CD4-positive, CD25-positive, alpha-beta regulatory T cell (primary cell): ENCODE data around the gene CELSR1. TPM values are rescaled to one million over a fixed set of nuclear protein-coding genes. Genes with fewer than 3 reads are reported as not detected.
A peak's percentile ranks its signal among the peaks of the same experiment; 100 is the strongest.

ENCODE experiments used
- ATAC-seq, 2 donors: fragments of 150-1000 bp; cut with Tn5 transposase; one replicate each; pipeline ENCODE4 v1.10.0; 2021; ENCODE audit warnings: low read depth in 2 of 2, moderate number of reproducible peaks in 2 of 2, moderate library complexity in 1 of 2
- DNase-seq, 3 donors: peaks; one replicate each; pipeline versions ENCODE4 v3.0.0 to v3.0.0-alpha.2; 2012 to 2022; ENCODE audit warnings: mixed read lengths in 1 of 3
- H3K27ac ChIP-seq: one replicate; pipeline ENCODE4 v1.7.0; 2013; ENCODE audit warnings: mild to moderate bottlenecking, low read length; ENCODE audit not compliant: insufficient read depth, poor library complexity, severe bottlenecking
- H3K27me3 ChIP-seq: one replicate; pipeline ENCODE4 v1.7.0; 2013; ENCODE audit warnings: low read length; ENCODE audit not compliant: control insufficient read depth, insufficient read depth
- H3K36me3 ChIP-seq: one replicate; pipeline ENCODE4 v1.7.0; 2013; ENCODE audit warnings: mild to moderate bottlenecking, low read length, moderate library complexity; ENCODE audit not compliant: control insufficient read depth, insufficient read depth
- H3K4me1 ChIP-seq: 2 replicates; pipeline ENCODE4 v1.7.0; 2013; ENCODE audit warnings: mild to moderate bottlenecking, low read length; ENCODE audit not compliant: insufficient read depth, control insufficient read depth, poor library complexity, severe bottlenecking
- H3K4me3 ChIP-seq: one replicate; pipeline ENCODE4 v1.7.0; 2013; ENCODE audit warnings: low read depth, mild to moderate bottlenecking, low read length, moderate library complexity
- H3K9me3 ChIP-seq, 2 experiments: 1 replicate in 1 of 2; 2 replicates in 1 of 2; pipeline ENCODE4 v1.7.0; 2013; ENCODE audit warnings: low read length in 2 of 2, mild to moderate bottlenecking in 1 of 2, moderate library complexity in 1 of 2; ENCODE audit not compliant: control insufficient read depth in 2 of 2
- H3K27ac Mint-ChIP-seq, 3 donors: one replicate each; pipeline ENCODE4 v1.8.0; 2020 to 2022; ENCODE audit warnings: mild to moderate bottlenecking in 3 of 3, mixed read lengths in 3 of 3, moderate library complexity in 2 of 3
- H3K27me3 Mint-ChIP-seq: one replicate; pipeline ENCODE4 v1.8.0; 2022; ENCODE audit warnings: mild to moderate bottlenecking, mixed read lengths
- H3K36me3 Mint-ChIP-seq: one replicate; pipeline ENCODE4 v1.8.0; 2020; ENCODE audit warnings: mixed read lengths
- H3K4me1 Mint-ChIP-seq, 4 donors: one replicate each; pipeline ENCODE4 v1.8.0; 2020 to 2022; ENCODE audit warnings: mixed read lengths in 4 of 4, mild to moderate bottlenecking in 1 of 4
- H3K4me3 Mint-ChIP-seq, 4 donors: one replicate each; pipeline ENCODE4 v1.8.0; 2020 to 2022; ENCODE audit warnings: mild to moderate bottlenecking in 4 of 4, mixed read lengths in 4 of 4, moderate library complexity in 3 of 4
- H3K9me3 Mint-ChIP-seq, 7 donors: one replicate each; pipeline ENCODE4 v1.8.0; 2020 to 2022; ENCODE audit warnings: mixed read lengths in 7 of 7, mild to moderate bottlenecking in 3 of 7, moderate library complexity in 2 of 7
- polyA plus RNA-seq, 4 donors: library from polyadenylated mRNA; unstranded; fragments of 300-500 nt; fragmentation: Illumina TruSeq; gene quantifications; one replicate each; pipeline ENCODE4 v1.2.3, GENCODE V29; 2021
- total RNA-seq: library from RNA; stranded (reverse); gene quantifications from one replicate; pipeline ENCODE4 v1.2.3, GENCODE V29; 2022

CELSR1 gene
- total and polyA plus RNA-seq, 5 donors from 2014 or later, result 0.10 to 1.4 (median 0.45) TPM; not detected in 1

GRCh38 chr22:46422896-46423295 lies 114.5 kb downstream of the CELSR1 start:
- DNase-seq, result no peak
- H3K36me3 Mint-ChIP-seq, result no peaks in the 10 kb centered on the region
- Histone ChIP-seq H3K4me3 (no peak overlapping the region), H3K4me1 (no peaks in the 10 kb centered on the region), H3K27ac (no peak overlapping the region), H3K36me3 (no peaks in the 10 kb centered on the region), H3K27me3 (peaks cover 2% of the 10 kb centered on the region), H3K9me3 (peaks cover 0 to 4% of the 10 kb centered on the region in 2 experiments)
- H3K4me1 Mint-ChIP-seq, result peaks cover 0 to 9% (median 4%) of the 10 kb centered on the region in 4 donors
- ATAC-seq, result no peak
- H3K27me3 Mint-ChIP-seq, result no peaks in the 10 kb centered on the region
- H3K9me3 Mint-ChIP-seq, result peaks cover 0 to 6% (median 0%) of the 10 kb centered on the region in 7 donors
- no peak overlapping the region for H3K27ac Mint-ChIP-seq
- H3K4me3 Mint-ChIP-seq, result no peak overlapping the region

DNA sequence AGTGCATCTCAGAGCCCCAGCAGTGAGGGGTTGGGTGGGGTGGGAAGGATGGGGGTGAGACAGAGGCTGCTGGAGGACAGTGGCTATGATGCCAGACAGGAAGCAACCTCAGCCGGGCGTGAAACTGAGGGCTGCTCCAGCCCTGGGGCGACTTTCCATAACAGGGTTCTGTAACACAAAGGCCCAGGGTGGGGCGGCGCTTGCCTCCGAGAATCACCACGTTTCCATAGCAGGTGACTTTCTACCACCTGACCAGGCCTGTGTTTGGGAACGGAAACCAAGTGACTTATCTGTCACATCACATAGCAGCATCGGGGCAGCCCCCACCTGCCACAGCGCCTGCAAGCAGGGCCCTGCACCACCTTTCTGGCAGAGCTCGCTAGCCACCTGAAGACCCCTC lies 116.2 kb downstream of the CELSR1 start:
- Mint-ChIP-seq H3K9me3 (peaks cover 0 to 6% (median 0%) of the 10 kb centered on the region in 7 donors), H3K27ac (peak overlapping the region in 1 of 3 donors; percentile 20), H3K27me3 (no peaks in the 10 kb centered on the region), H3K4me1 (peaks cover 0 to 8% (median 3%) of the 10 kb centered on the region in 4 donors), H3K36me3 (no peaks in the 10 kb centered on the region), H3K4me3 (peak overlapping the region in 1 of 4 donors; percentile 19)
- Histone ChIP-seq H3K27ac (no peak overlapping the region), H3K27me3 (peaks cover 2% of the 10 kb centered on the region), H3K36me3 (no peaks in the 10 kb centered on the region), H3K4me1 (no peaks in the 10 kb centered on the region), H3K4me3 (no peak overlapping the region), H3K9me3 (peaks cover 0 to 4% of the 10 kb centered on the region in 2 experiments)
- peak; percentile 66 to 70 for ATAC-seq
- DNase-seq, result peak in 2 of 3 donors; percentile 8 to 29

DNA sequence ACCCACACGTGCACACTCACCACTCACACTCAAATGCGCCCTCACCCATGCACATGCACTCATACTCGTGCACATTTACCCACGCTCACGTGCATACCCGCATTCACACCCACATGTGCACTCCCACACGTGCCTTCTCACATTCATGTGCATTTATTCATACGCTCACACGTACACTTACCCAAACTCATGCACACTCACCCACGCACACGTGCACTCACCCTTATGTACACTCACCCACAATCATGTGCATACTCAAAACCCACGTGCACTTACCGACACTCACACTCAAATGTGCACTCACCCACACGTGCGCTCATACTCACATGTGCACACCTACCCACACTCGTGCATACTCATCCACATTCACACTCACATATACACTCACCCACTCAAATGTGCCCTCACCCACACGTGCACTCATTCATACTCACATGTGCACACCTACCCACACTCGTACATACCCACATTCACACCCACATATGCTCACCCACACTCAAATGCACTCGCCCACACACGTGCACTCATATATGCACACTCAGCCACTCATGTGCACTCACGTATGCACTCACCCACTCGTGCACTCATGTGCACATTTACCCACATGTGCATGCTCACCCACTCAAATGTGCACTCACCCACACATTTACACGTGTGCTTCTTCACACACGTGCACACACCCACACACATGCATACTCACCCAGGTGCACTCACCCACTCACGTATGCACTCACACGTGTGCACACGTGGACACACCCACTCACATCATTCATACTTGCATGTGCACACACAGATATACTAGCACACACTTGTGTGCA lies 117.5 kb downstream of the CELSR1 start:
- no peaks in the 10 kb centered on the region for H3K4me1 ChIP-seq
- no peak overlapping the region for H3K4me3 ChIP-seq
- H3K27me3 Mint-ChIP-seq, result no peaks in the 10 kb centered on the region
- ATAC-seq (no peak), DNase-seq (no peak)
- peaks cover 0 to 2% (median 0%) of the 10 kb centered on the region in 4 donors for H3K4me1 Mint-ChIP-seq
- no peak overlapping the region for H3K27ac ChIP-seq
- no peak overlapping the region for H3K4me3 Mint-ChIP-seq
- no peaks in the 10 kb centered on the region for H3K27me3 ChIP-seq
- H3K27ac Mint-ChIP-seq, result no peak overlapping the region
- no peaks in the 10 kb centered on the region for H3K9me3 ChIP-seq
- H3K9me3 Mint-ChIP-seq, result no peaks in the 10 kb centered on the region
- H3K36me3 ChIP-seq, result no peaks in the 10 kb centered on the region
- H3K36me3 Mint-ChIP-seq, result no peaks in the 10 kb centered on the region

DNA sequence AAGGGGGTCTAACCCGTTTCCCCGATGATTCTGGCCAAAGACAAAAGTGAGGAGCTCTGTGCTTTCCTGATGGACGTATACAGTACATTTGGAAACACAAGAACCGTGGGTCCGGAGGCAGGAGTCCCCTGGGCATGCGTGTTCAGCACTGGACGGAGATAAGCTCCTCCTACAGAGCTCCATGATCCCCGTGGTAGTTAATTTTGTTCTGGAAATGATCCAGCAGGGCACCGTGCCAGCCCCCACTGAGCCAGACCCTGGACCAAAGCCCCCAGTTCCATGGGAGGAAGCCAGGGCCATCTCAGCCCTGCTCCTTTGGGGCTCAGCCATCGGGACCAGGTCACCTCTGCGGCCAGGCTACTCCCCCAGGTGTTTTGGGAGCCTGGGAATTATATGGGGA lies 118.6 kb downstream of the CELSR1 start:
- H3K27ac Mint-ChIP-seq, result no peak overlapping the region
- no peaks in the 10 kb centered on the region for H3K27me3 Mint-ChIP-seq
- Histone ChIP-seq H3K36me3 (no peaks in the 10 kb centered on the region), H3K4me3 (no peak overlapping the region), H3K27ac (no peak overlapping the region), H3K9me3 (no peaks in the 10 kb centered on the region), H3K27me3 (no peaks in the 10 kb centered on the region), H3K4me1 (no peaks in the 10 kb centered on the region)
- ATAC-seq, result no peak
- H3K4me1 Mint-ChIP-seq, result no peaks in the 10 kb centered on the region
- no peaks in the 10 kb centered on the region for H3K9me3 Mint-ChIP-seq
- no peak overlapping the region for H3K4me3 Mint-ChIP-seq
- DNase-seq, result no peak
- H3K36me3 Mint-ChIP-seq, result no peaks in the 10 kb centered on the region

DNA sequence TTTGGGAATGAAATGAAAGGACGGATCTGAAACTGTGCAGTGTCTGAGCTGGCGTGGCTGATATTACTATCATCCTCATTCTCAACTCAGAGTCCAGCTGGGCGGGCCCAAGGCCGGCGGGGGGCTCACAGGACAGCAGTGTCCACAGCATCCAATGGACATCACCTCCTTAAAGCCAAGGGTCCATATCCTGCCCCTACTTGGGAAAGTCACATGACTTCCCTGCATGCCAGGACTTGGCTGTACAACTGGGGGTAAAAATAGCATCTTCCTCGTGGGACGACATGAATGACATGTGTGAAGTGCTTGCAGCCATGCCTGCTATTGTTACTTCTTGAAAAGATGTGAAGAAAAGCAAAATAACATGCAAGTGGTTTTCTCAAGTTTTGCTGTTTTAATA lies 119.7 kb downstream of the CELSR1 start:
- no peaks in the 10 kb centered on the region for H3K36me3 Mint-ChIP-seq
- Histone ChIP-seq H3K4me3 (no peak overlapping the region), H3K27me3 (no peaks in the 10 kb centered on the region), H3K36me3 (no peaks in the 10 kb centered on the region), H3K27ac (no peak overlapping the region), H3K9me3 (no peaks in the 10 kb centered on the region), H3K4me1 (no peaks in the 10 kb centered on the region)
- no peaks in the 10 kb centered on the region for H3K4me1 Mint-ChIP-seq
- no peak for DNase-seq
- H3K9me3 Mint-ChIP-seq, result no peaks in the 10 kb centered on the region
- no peak overlapping the region for H3K4me3 Mint-ChIP-seq
- ATAC-seq, result no peak
- H3K27ac Mint-ChIP-seq, result no peak overlapping the region
- no peaks in the 10 kb centered on the region for H3K27me3 Mint-ChIP-seq

GRCh38 chr22:46416891-46417580 lies 120.4 kb downstream of the CELSR1 start:
- no peak overlapping the region for H3K4me3 Mint-ChIP-seq
- no peaks in the 10 kb centered on the region for H3K36me3 ChIP-seq
- no peaks in the 10 kb centered on the region for H3K27me3 ChIP-seq
- no peak for ATAC-seq
- no peaks in the 10 kb centered on the region for H3K27me3 Mint-ChIP-seq
- H3K36me3 Mint-ChIP-seq, result no peaks in the 10 kb centered on the region
- no peaks in the 10 kb centered on the region for H3K4me1 Mint-ChIP-seq
- H3K27ac ChIP-seq, result no peak overlapping the region
- no peak overlapping the region for H3K27ac Mint-ChIP-seq
- no peaks in the 10 kb centered on the region for H3K4me1 ChIP-seq
- H3K4me3 ChIP-seq, result no peak overlapping the region
- H3K9me3 Mint-ChIP-seq, result no peaks in the 10 kb centered on the region
- DNase-seq, result no peak
- no peaks in the 10 kb centered on the region for H3K9me3 ChIP-seq

DNA sequence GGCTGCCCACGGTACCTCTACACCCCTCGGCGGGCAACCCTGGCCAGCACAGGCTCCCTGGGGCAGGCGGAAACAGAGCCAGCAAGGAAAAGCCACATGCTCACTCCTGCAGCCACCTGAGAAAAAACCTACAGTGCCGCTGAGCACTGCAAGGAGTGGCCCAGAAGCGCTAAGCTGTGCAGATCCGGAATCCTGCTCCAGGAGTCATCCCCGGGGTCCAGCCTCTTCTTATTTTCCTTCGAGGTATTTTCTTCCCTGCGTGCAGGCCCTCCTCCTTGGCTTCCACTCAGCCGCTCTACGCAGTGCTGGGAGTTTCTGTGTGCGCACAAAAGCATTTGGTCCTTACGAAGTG lies 120.9 kb downstream of the CELSR1 start:
- H3K27me3 ChIP-seq, result no peaks in the 10 kb centered on the region
- no peak overlapping the region for H3K27ac ChIP-seq
- Mint-ChIP-seq H3K27ac (no peak overlapping the region), H3K9me3 (no peaks in the 10 kb centered on the region), H3K4me1 (no peaks in the 10 kb centered on the region), H3K36me3 (no peaks in the 10 kb centered on the region), H3K27me3 (no peaks in the 10 kb centered on the region), H3K4me3 (no peak overlapping the region)
- H3K4me3 ChIP-seq, result no peak overlapping the region
- no peak for DNase-seq
- no peaks in the 10 kb centered on the region for H3K36me3 ChIP-seq
- H3K9me3 ChIP-seq, result no peaks in the 10 kb centered on the region
- ATAC-seq, result no peak
- no peaks in the 10 kb centered on the region for H3K4me1 ChIP-seq
